GM23338 (cell line): ENCODE measurements around the gene KISS1. TPM values are rescaled to one million over a fixed set of nuclear protein-coding genes. Genes with fewer than 3 reads are reported as not detected.

ENCODE experiments used
- ATAC-seq: fragments of 200-7000 bp; cut with Tn5 transposase; 3 replicates; pipeline ENCODE4 v1.9.1; 2020
- DNase-seq: peaks from one replicate; pipeline ENCODE4 v3.0.0-alpha.2; 2015; ENCODE audit warnings: low spot score
- H2AFZ ChIP-seq: fragments of 200-600 bp; sonication (generic); 2 replicates; pipeline ENCODE4 v1.8.0; 2016; ENCODE audit warnings: antibody characterized with exemption, mild to moderate bottlenecking, moderate library complexity
- H3F3A ChIP-seq: fragments of 200-600 bp; sonication (generic); replicated peaks from 2 replicates; pipeline ENCODE4 v1.8.0; 2017; ENCODE audit warnings: antibody characterized with exemption, mixed run types, low read depth
- H3K27ac ChIP-seq: fragments of 200-600 bp; sonication (generic); 2 replicates; pipeline ENCODE4 v1.6.1; 2016; ENCODE audit warnings: low read depth
- H3K27me3 ChIP-seq: fragments of 200-600 bp; sonication (generic); 2 replicates; pipeline ENCODE4 v1.8.0; 2016; ENCODE audit warnings: mild to moderate bottlenecking, mixed run types, moderate library complexity; ENCODE audit not compliant: insufficient read depth
- H3K36me3 ChIP-seq: fragments of 200-600 bp; sonication (generic); 2 replicates; pipeline ENCODE4 v1.8.0; 2016; ENCODE audit warnings: mild to moderate bottlenecking; ENCODE audit not compliant: insufficient read depth
- H3K4me1 ChIP-seq: fragments of 200-600 bp; sonication (generic); 2 replicates; pipeline ENCODE4 v1.8.0; 2016; ENCODE audit warnings: mild to moderate bottlenecking, moderate library complexity; ENCODE audit not compliant: insufficient read depth
- H3K4me2 ChIP-seq: fragments of 200-600 bp; sonication (generic); 2 replicates; pipeline ENCODE4 v1.7.1; 2017; ENCODE audit warnings: mixed run types
- H3K4me3 ChIP-seq: fragments of 200-600 bp; sonication (generic); 2 replicates; pipeline ENCODE4 v1.6.1; 2016; ENCODE audit warnings: mixed run types
- H3K79me2 ChIP-seq: fragments of 200-600 bp; sonication (generic); replicated peaks from 2 replicates; pipeline ENCODE4 v1.8.0; 2017; ENCODE audit warnings: mild to moderate bottlenecking; ENCODE audit not compliant: insufficient read depth
- H3K9me2 ChIP-seq: fragments of 200-600 bp; sonication (generic); 2 replicates; pipeline ENCODE4 v1.8.0; 2017; ENCODE audit not compliant: insufficient read depth
- H4K20me1 ChIP-seq: fragments of 200-600 bp; sonication (generic); replicated peaks from 2 replicates; pipeline ENCODE4 v1.8.0; 2017; ENCODE audit warnings: mild to moderate bottlenecking; ENCODE audit not compliant: insufficient read depth
- H3K27ac Mint-ChIP-seq: 2 replicates; pipeline ENCODE4 v1.8.0; 2020; ENCODE audit warnings: inconsistent platforms, mild to moderate bottlenecking, moderate library complexity, mixed read lengths
- H3K27me3 Mint-ChIP-seq: 3 replicates; pipeline ENCODE4 v1.8.0; 2022; ENCODE audit warnings: low read depth, mild to moderate bottlenecking, moderate library complexity, mixed read lengths, inconsistent platforms; ENCODE audit not compliant: insufficient read depth, poor library complexity
- H3K36me3 Mint-ChIP-seq: 3 replicates; pipeline ENCODE4 v1.8.0; 2021; ENCODE audit warnings: low read depth, mild to moderate bottlenecking, inconsistent platforms, moderate library complexity, mixed read lengths
- H3K4me1 Mint-ChIP-seq: 3 replicates; pipeline ENCODE4 v1.8.0; 2020; ENCODE audit warnings: mild to moderate bottlenecking, inconsistent platforms, mixed read lengths
- H3K4me3 Mint-ChIP-seq: 3 replicates; pipeline ENCODE4 v1.8.0; 2021; ENCODE audit warnings: moderate library complexity, mild to moderate bottlenecking, inconsistent platforms, mixed read lengths
- H3K9me3 Mint-ChIP-seq: 3 replicates; pipeline ENCODE4 v1.8.0; 2020; ENCODE audit warnings: moderate library complexity, mild to moderate bottlenecking, inconsistent platforms, mixed read lengths
- CREB1 ChIP-seq: fragments of 250-450 bp; sonication (Bioruptor Pico); IDR thresholded peaks from 2 replicates; pipeline ENCODE4 v1.5.0; 2020; ENCODE audit warnings: low read depth, mild to moderate bottlenecking, moderate library complexity
- EZH2 ChIP-seq: fragments of 200-600 bp; sonication (generic); IDR thresholded peaks from one replicate; pipeline ENCODE4 v1.8.0; 2017; ENCODE audit warnings: antibody characterized with exemption, mild to moderate bottlenecking, low read depth; ENCODE audit not compliant: unreplicated experiment
- EZH2phosphoT487 ChIP-seq: fragments of 200-600 bp; sonication (generic); IDR thresholded peaks from one replicate; pipeline ENCODE4 v1.8.1; 2018; ENCODE audit warnings: antibody characterized with exemption; ENCODE audit not compliant: unreplicated experiment
- JUNB ChIP-seq: IDR thresholded peaks from one replicate; pipeline ENCODE4 v1.6.1; 2016; ENCODE audit warnings: antibody characterized with exemption; ENCODE audit not compliant: unreplicated experiment
- STAT1 ChIP-seq: IDR thresholded peaks from one replicate; pipeline ENCODE4 v1.6.1; 2016; ENCODE audit warnings: antibody characterized with exemption; ENCODE audit not compliant: unreplicated experiment
- ZNF114 ChIP-seq: fragments of 250-450 bp; sonication (Bioruptor Pico); IDR thresholded peaks from 2 replicates; pipeline ENCODE4 v1.5.0; 2020; ENCODE audit warnings: mild to moderate bottlenecking, moderate library complexity
- ZNF331 ChIP-seq: fragments of 250-450 bp; sonication (Bioruptor Pico); IDR thresholded peaks from 2 replicates; pipeline ENCODE4 v1.5.0; 2020; ENCODE audit warnings: low read depth, mild to moderate bottlenecking, moderate library complexity
- polyA plus RNA-seq: library from polyadenylated mRNA; unstranded; fragments of >200 nt; fragmentation: Nextera tagmentation; extraction: Ambion mirVana; gene quantifications from 2 replicates; pipeline ENCODE4 v1.2.1, GENCODE V29; 2016
- total RNA-seq: library from RNA; depleted of rRNA; stranded (reverse); fragments of >200 nt; shearing (Covaris generic); gene quantifications from 2 replicates; pipeline ENCODE4 v1.2.3, GENCODE V29; 2014
- TF ChIP-seq, protein P1 (sequence below), 2 experiments: fragments of 200-600 bp in 1 of 2; sonication (generic) in 1 of 2; conservative IDR thresholded peaks; 2 replicates each; pipeline versions ENCODE4 v1.5.1 to v1.6.1; 2016 to 2017; ENCODE audit warnings: antibody characterized with exemption in 2 of 2, low read depth in 2 of 2, mild to moderate bottlenecking in 2 of 2, moderate library complexity in 1 of 2
- TF ChIP-seq, protein P2 (sequence below): IDR thresholded peaks from 2 replicates; pipeline ENCODE4 v1.6.1; 2016; ENCODE audit warnings: antibody characterized with exemption

The KISS1 gene
- total and polyA plus RNA-seq, 2 experiments from 2014 or later: not detected

DNA sequence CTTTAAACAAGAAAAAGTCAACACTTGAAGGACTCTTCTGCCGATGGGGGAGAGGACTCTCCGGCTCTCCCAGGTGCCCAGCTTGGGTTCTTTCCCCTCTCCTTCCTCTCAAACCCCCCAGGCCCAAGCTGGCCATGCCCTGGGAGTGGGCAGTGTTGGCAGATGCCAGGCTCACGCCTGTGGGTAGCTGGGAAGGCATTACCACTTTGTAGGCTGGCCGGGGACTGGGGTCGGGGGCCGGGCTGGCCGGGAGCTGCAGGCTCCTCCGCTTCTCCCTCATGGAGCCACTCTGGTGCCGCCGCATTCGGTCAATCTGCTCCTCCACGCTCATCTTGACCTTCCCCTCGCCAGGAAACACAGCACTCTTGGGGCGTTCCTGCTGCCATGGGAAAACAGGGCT lies 33.9 kb upstream of the KISS1 start (continued):
- TF ChIP-seq, protein P1, sequence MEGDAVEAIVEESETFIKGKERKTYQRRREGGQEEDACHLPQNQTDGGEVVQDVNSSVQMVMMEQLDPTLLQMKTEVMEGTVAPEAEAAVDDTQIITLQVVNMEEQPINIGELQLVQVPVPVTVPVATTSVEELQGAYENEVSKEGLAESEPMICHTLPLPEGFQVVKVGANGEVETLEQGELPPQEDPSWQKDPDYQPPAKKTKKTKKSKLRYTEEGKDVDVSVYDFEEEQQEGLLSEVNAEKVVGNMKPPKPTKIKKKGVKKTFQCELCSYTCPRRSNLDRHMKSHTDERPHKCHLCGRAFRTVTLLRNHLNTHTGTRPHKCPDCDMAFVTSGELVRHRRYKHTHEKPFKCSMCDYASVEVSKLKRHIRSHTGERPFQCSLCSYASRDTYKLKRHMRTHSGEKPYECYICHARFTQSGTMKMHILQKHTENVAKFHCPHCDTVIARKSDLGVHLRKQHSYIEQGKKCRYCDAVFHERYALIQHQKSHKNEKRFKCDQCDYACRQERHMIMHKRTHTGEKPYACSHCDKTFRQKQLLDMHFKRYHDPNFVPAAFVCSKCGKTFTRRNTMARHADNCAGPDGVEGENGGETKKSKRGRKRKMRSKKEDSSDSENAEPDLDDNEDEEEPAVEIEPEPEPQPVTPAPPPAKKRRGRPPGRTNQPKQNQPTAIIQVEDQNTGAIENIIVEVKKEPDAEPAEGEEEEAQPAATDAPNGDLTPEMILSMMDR (conservative IDR thresholded peaks at IDR 0.05; ENCODE audit: low read depth in 2 of 2): no peak
- TF ChIP-seq EZH2phosphoT487: no peak

DNA sequence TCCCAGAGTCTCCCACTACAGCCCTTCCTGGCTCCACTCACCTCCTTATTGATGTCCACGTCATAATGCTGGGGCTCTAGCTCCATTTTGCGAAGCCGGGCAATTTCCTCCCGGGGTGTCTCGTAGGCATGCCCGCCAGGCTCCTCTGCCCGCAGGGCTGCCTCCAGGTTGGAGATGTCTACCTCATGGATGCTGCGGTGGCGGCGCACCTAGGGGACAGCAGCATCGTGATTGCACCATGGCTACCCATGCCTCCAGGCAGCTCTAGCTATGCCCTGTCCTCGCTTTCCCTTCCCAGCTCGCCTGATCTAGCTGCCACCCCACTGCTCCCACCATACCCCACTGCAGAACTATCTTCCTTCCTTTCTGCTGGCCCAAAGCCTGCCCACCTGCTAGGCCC lies 32.6 kb upstream of the KISS1 start:
- H3K27me3 ChIP-seq: no peaks in the 10 kb centered on the region
- no peaks in the 10 kb centered on the region for H3K36me3 ChIP-seq
- no peaks in the 10 kb centered on the region for H4K20me1 ChIP-seq
- H3K4me1 ChIP-seq: no peaks in the 10 kb centered on the region
- H3K4me2 ChIP-seq: no peak overlapping the region
- H3K79me2 ChIP-seq: no peaks in the 10 kb centered on the region
- no peak overlapping the region for H3K4me3 Mint-ChIP-seq
- H3K36me3 Mint-ChIP-seq: peaks cover 30% of the 10 kb centered on the region
- peaks cover 4% of the 10 kb centered on the region for H3K27me3 Mint-ChIP-seq
- H3K4me3 ChIP-seq: no peak overlapping the region
- no peaks in the 10 kb centered on the region for H3F3A ChIP-seq
- H3K4me1 Mint-ChIP-seq: peaks cover 12% of the 10 kb centered on the region
- no peak for DNase-seq
- H3K27ac ChIP-seq: no peak overlapping the region
- no peak overlapping the region for H2AFZ ChIP-seq
- TF ChIP-seq ZNF114 (CRISPR knock-in tag) (no peak), CREB1 (CRISPR knock-in tag) (no peak), STAT1 (no peak), ZNF331 (CRISPR knock-in tag) (no peak), EZH2 (no peak), JUNB (no peak)
- TF ChIP-seq, protein P1 (conservative IDR thresholded peaks at IDR 0.05; ENCODE audit: low read depth in 2 of 2): no peak
- TF ChIP-seq, protein P2, sequence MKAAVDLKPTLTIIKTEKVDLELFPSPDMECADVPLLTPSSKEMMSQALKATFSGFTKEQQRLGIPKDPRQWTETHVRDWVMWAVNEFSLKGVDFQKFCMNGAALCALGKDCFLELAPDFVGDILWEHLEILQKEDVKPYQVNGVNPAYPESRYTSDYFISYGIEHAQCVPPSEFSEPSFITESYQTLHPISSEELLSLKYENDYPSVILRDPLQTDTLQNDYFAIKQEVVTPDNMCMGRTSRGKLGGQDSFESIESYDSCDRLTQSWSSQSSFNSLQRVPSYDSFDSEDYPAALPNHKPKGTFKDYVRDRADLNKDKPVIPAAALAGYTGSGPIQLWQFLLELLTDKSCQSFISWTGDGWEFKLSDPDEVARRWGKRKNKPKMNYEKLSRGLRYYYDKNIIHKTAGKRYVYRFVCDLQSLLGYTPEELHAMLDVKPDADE: no peak
- no peak overlapping the region for H3K27ac Mint-ChIP-seq
- no peaks in the 10 kb centered on the region for H3K9me2 ChIP-seq
- no peak for ATAC-seq
- H3K9me3 Mint-ChIP-seq: no peaks in the 10 kb centered on the region
